K562 (cell line): ENCODE results near the gene LRRIQ4. TPM values are rescaled to one million over a fixed set of nuclear protein-coding genes. Genes with fewer than 3 reads are reported as not detected.

Source experiments
- BRD4 ChIP-seq: fragments of 200-600 bp; sonication (generic); IDR thresholded peaks from 2 replicates; pipeline ENCODE4 v1.6.1; 2017; ENCODE audit warnings: inconsistent platforms
- CREBBP ChIP-seq: IDR thresholded peaks from one replicate; pipeline ENCODE4 v1.6.1; 2012; ENCODE audit warnings: low read depth, mild to moderate bottlenecking, control low read depth, inconsistent platforms, low read length
- ESRRB ChIP-seq: fragments of 250-450 bp; sonication (Bioruptor Pico); IDR thresholded peaks from 2 replicates; pipeline ENCODE4 v1.5.0; 2020; ENCODE audit warnings: mild to moderate bottlenecking, moderate library complexity, borderline replicate concordance
- ETS2 ChIP-seq: IDR thresholded peaks from 2 replicates; pipeline ENCODE4 v1.6.1; 2016; ENCODE audit warnings: borderline replicate concordance, missing genetic modification characterization, mild to moderate bottlenecking, moderate library complexity, missing compliant biosample characterization; ENCODE audit not compliant: poor library complexity, severe bottlenecking
- FOXJ3 ChIP-seq: sonication (generic); formaldehyde crosslinking; IDR thresholded peaks from 2 replicates; pipeline ENCODE4 v1.4.0; 2020; ENCODE audit warnings: mild to moderate bottlenecking, missing genetic modification reagents
- FOXP1 ChIP-seq: sonication (generic); formaldehyde crosslinking; IDR thresholded peaks from 2 replicates; pipeline ENCODE4 v1.8.0; 2022; ENCODE audit warnings: mild to moderate bottlenecking, missing genetic modification reagents
- KAT8 ChIP-seq: fragments of 450-650 bp; IDR thresholded peaks from 2 replicates; pipeline ENCODE4 v1.6.1; 2016; ENCODE audit warnings: low read depth, mild to moderate bottlenecking
- LARP7 ChIP-seq: fragments of 450-650 bp; IDR thresholded peaks from 2 replicates; pipeline ENCODE4 v1.6.1; 2016
- MBD1 ChIP-seq: fragments of 250-450 bp; sonication (Bioruptor Pico); IDR thresholded peaks from 2 replicates; pipeline ENCODE4 v1.8.0; 2022; ENCODE audit warnings: inconsistent platforms
- NCOA1 ChIP-seq: fragments of 450-650 bp; IDR thresholded peaks from 2 replicates; pipeline ENCODE4 v1.6.1; 2016; ENCODE audit warnings: low read depth
- NR3C1 ChIP-seq: sonication (generic); formaldehyde crosslinking; IDR thresholded peaks from 2 replicates; pipeline ENCODE4 v1.8.1; 2022; ENCODE audit warnings: missing genetic modification reagents
- PRDM10 ChIP-seq: fragments of 450-650 bp; IDR thresholded peaks from 2 replicates; pipeline ENCODE4 v1.6.1; 2018; ENCODE audit not compliant: partially characterized antibody
- PREB ChIP-seq: sonication (generic); formaldehyde crosslinking; IDR thresholded peaks from 2 replicates; pipeline ENCODE4 v1.8.1; 2023; ENCODE audit warnings: mild to moderate bottlenecking, missing genetic modification reagents
- TCF7 ChIP-seq: sonication (generic); IDR thresholded peaks from 2 replicates; pipeline ENCODE4 v1.6.1; 2016; ENCODE audit warnings: antibody characterized with exemption, borderline replicate concordance
- XRCC5 ChIP-seq: fragments of 200-400 bp; formaldehyde crosslinking; IDR thresholded peaks from 2 replicates; pipeline ENCODE4 v1.6.1; 2017; ENCODE audit warnings: low read depth, mild to moderate bottlenecking, low read length
- ZNF263 ChIP-seq: sonication (generic); formaldehyde crosslinking; IDR thresholded peaks from 2 replicates; pipeline ENCODE4 v1.8.0; 2022; ENCODE audit warnings: mild to moderate bottlenecking, missing genetic modification reagents, borderline replicate concordance
- ZNF695 ChIP-seq: fragments of 450-650 bp; formaldehyde crosslinking; IDR thresholded peaks from 2 replicates; pipeline ENCODE4 v1.4.0; 2020; ENCODE audit warnings: mild to moderate bottlenecking, moderate library complexity
- ZSCAN29 ChIP-seq: fragments of 450-650 bp; IDR thresholded peaks from 2 replicates; pipeline ENCODE4 v1.6.1; 2017
- polyA plus RNA-seq, 8 experiments: library from polyadenylated mRNA; depleted of rRNA in 4 of 8; stranded (reverse) in 5 of 8; unstranded in 3 of 8; fragments of >200 nt; fragmentation: Nextera tagmentation in 2 of 8; fragmentation: Illumina TruSeq in 1 of 8; extraction: Ambion mirVana in 2 of 8; extraction: Trizol in 1 of 8; gene quantifications; 2 replicates each; pipeline versions ENCODE4 v1.2.1 to v1.2.3, GENCODE V29; 2011 to 2014; ENCODE audit warnings: inconsistent platforms in 1 of 8, missing spikeins in 1 of 8
- total RNA-seq, 7 experiments: library from RNA; depleted of rRNA in 6 of 7; stranded (reverse); fragments of >200 nt in 6 of 7; fragmentation: Illumina TruSeq in 2 of 7; extraction: Trizol in 2 of 7; gene quantifications; 2 replicates each; pipeline versions ENCODE4 v1.2.1 to v1.2.3, GENCODE V29; 2011 to 2021; ENCODE audit warnings: low replicate concordance in 1 of 7
- TF ChIP-seq, protein P1 (sequence below): sonication (generic); IDR thresholded peaks from 2 replicates; pipeline ENCODE4 v1.6.1; 2016
- TF ChIP-seq, protein P2 (sequence below): fragments of 450-650 bp; conservative IDR thresholded peaks from 2 replicates; pipeline ENCODE4 v1.6.1; 2016; ENCODE audit warnings: missing genetic modification characterization, low read depth, mild to moderate bottlenecking, control low read depth, missing compliant biosample characterization

The LRRIQ4 gene
- total and polyA plus RNA-seq, 9 of the 15 experiments (the other 6 are each of a cell fraction or from before 2014, with no cell fraction given), result not detected

- TF ChIP-seq FOXJ3 (CRISPR knock-in tag) (no peak), XRCC5 (no peak), CREBBP (no peak), KAT8 (no peak), ETS2 (no peak), ZNF695 (no peak), ESRRB (CRISPR knock-in tag) (no peak), NCOA1 (no peak), TCF7 (no peak), PRDM10 (no peak), NR3C1 (CRISPR knock-in tag) (no peak), PREB (CRISPR knock-in tag) (no peak; the same call in 1 of the 2 replicates), ZNF263 (CRISPR knock-in tag) (no peak), ZSCAN29 (no peak), BRD4 (no peak; the same call in 1 of the 2 replicates), FOXP1 (no peak), MBD1 (no peak), LARP7 (no peak)
- TF ChIP-seq, protein P1, sequence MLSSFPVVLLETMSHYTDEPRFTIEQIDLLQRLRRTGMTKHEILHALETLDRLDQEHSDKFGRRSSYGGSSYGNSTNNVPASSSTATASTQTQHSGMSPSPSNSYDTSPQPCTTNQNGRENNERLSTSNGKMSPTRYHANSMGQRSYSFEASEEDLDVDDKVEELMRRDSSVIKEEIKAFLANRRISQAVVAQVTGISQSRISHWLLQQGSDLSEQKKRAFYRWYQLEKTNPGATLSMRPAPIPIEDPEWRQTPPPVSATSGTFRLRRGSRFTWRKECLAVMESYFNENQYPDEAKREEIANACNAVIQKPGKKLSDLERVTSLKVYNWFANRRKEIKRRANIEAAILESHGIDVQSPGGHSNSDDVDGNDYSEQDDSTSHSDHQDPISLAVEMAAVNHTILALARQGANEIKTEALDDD, result no peak
- TF ChIP-seq, protein P2, sequence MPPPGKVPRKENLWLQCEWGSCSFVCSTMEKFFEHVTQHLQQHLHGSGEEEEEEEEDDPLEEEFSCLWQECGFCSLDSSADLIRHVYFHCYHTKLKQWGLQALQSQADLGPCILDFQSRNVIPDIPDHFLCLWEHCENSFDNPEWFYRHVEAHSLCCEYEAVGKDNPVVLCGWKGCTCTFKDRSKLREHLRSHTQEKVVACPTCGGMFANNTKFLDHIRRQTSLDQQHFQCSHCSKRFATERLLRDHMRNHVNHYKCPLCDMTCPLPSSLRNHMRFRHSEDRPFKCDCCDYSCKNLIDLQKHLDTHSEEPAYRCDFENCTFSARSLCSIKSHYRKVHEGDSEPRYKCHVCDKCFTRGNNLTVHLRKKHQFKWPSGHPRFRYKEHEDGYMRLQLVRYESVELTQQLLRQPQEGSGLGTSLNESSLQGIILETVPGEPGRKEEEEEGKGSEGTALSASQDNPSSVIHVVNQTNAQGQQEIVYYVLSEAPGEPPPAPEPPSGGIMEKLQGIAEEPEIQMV (tag), result no peak
Observed at GRCh38 chr3:169764882-169765612, 47.6 kb upstream of the LRRIQ4 start, which contains the start of gene TERC (continued).
